ENCODE results near the gene PLCB4. TPM values are rescaled to one million over a fixed set of nuclear protein-coding genes. Genes with fewer than 3 reads are reported as not detected.
A peak's percentile ranks its signal among the peaks of the same experiment; 100 is the strongest.

Gene PLCB4
- total RNA-seq, 1 experiment from 2014 or later, result 0.91 TPM

DNA sequence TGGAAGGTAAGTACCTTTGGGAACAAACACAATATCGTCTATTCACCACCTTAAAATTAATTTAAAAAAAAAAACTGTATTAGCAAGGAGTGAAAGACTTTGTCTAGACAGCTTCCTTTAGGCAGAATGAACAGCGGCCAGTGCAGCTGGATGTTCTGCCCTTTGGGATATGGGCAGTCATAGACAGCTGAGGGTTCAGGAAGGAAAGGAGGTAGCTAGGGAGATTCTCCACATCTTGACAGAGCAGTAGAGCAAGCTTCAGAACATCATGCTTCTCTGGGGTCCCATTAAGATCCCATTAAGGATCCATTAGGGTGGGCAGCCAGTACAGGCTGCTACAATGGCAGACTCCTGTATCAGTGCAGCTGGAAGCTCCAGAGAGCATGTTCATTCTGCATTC, 46.5 kb upstream of the PLCB4 start:
- no peaks in the 10 kb centered on the region for H3K9me3 Mint-ChIP-seq (ENCODE audit: unreplicated experiment)
- ChIA-PET CTCF (interaction anchor here (1.1 kb wide), 1 partner anchor 168 kb away, joined by 6 read pairs; no protein-coding TSS in a partner anchor), POLR2A (interaction anchor here (0.6 kb wide), 1 partner anchor 29 kb away, joined by 3 read pairs; no protein-coding TSS in a partner anchor)
- intact Hi-C loops (cut with micrococcal nuclease), result no loop called here
- no peak for TF ChIP-seq CTCF (IDR thresholded peaks at IDR 0.05; ENCODE audit: unreplicated experiment)
- H3K27ac Mint-ChIP-seq (ENCODE audit: low read depth, unreplicated experiment), result no peak overlapping the region
- no peak overlapping the region for H3K4me3 Mint-ChIP-seq (ENCODE audit: unreplicated experiment)
- H3K4me1 Mint-ChIP-seq (ENCODE audit: insufficient read depth, unreplicated experiment), result peaks cover 5% of the 10 kb centered on the region
- no peaks in the 10 kb centered on the region for H3K27me3 Mint-ChIP-seq (ENCODE audit: insufficient read depth, unreplicated experiment)
- BruUV-seq (replicated peaks), result no TSS peak
- no peaks in the 10 kb centered on the region for H3K36me3 Mint-ChIP-seq (ENCODE audit: insufficient read depth, unreplicated experiment)
- no peak for DNase-seq (ENCODE audit: unreplicated experiment)

DNA sequence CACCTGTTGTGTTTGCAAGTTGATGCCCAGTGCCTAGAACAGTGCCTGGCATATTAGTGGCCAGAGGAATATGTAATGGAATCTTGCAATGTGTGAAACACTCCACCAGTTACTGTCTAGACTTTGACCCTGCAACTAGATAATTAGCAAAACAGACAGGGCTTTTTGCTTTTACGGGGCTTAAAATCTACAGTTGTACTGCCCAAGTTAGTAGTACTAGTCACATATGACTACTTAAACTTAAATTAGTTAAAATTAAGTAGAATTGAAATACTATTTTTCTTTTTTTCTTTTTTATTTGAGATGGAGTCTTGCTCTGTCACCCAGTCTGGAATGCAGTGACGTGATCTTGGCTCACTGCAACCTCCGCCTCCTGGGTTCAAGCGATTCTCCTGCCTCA, 44.3 kb upstream of the PLCB4 start:
- ChIA-PET POLR2A (no interaction called here), CTCF (interaction anchor here (0.7 kb wide), 1 partner anchor 227 kb away, joined by 3 read pairs; no protein-coding TSS in a partner anchor)
- Mint-ChIP-seq H3K4me1 (ENCODE audit: insufficient read depth, unreplicated experiment) (peaks cover 5% of the 10 kb centered on the region), H3K4me3 (ENCODE audit: unreplicated experiment) (no peak overlapping the region), H3K27ac (ENCODE audit: low read depth, unreplicated experiment) (no peak overlapping the region), H3K27me3 (ENCODE audit: insufficient read depth, unreplicated experiment) (no peaks in the 10 kb centered on the region), H3K36me3 (ENCODE audit: insufficient read depth, unreplicated experiment) (no peaks in the 10 kb centered on the region), H3K9me3 (ENCODE audit: unreplicated experiment) (no peaks in the 10 kb centered on the region)
- intact Hi-C loops (cut with micrococcal nuclease), result no loop called here
- DNase-seq (ENCODE audit: unreplicated experiment), result no peak
- BruUV-seq (replicated peaks), result no TSS peak
- TF ChIP-seq CTCF (IDR thresholded peaks at IDR 0.05; ENCODE audit: unreplicated experiment), result no peak

- no TSS peak for BruUV-seq (replicated peaks)
- intact Hi-C loops (cut with micrococcal nuclease), result no loop called here
- H3K4me1 Mint-ChIP-seq (ENCODE audit: insufficient read depth, unreplicated experiment), result peaks cover 5% of the 10 kb centered on the region
- no peaks in the 10 kb centered on the region for H3K9me3 Mint-ChIP-seq (ENCODE audit: unreplicated experiment)
- POLR2A ChIA-PET, result no interaction called here
- CTCF ChIA-PET, result interaction anchor here (0.7 to 1.4 kb wide), 4 partner anchors 53 to 334 kb away, joined by 3 to 5 read pairs (median 4); no protein-coding TSS in a partner anchor
- no peak overlapping the region for H3K4me3 Mint-ChIP-seq (ENCODE audit: unreplicated experiment)
- H3K27ac Mint-ChIP-seq (ENCODE audit: low read depth, unreplicated experiment), result no peak overlapping the region
- no peak for TF ChIP-seq CTCF (IDR thresholded peaks at IDR 0.05; ENCODE audit: unreplicated experiment)
- H3K27me3 Mint-ChIP-seq (ENCODE audit: insufficient read depth, unreplicated experiment), result no peaks in the 10 kb centered on the region
- DNase-seq (ENCODE audit: unreplicated experiment), result no peak
- H3K36me3 Mint-ChIP-seq (ENCODE audit: insufficient read depth, unreplicated experiment), result no peaks in the 10 kb centered on the region
These were observed 43.9 kb upstream of the PLCB4 start for GRCh38 chr20:9025011-9025410.

GRCh38 chr20:9025643-9026042, 43.2 kb upstream of the PLCB4 start:
- peak; percentile 49 for DNase-seq (ENCODE audit: unreplicated experiment)
- no peak overlapping the region for H3K27ac Mint-ChIP-seq (ENCODE audit: low read depth, unreplicated experiment)
- H3K27me3 Mint-ChIP-seq (ENCODE audit: insufficient read depth, unreplicated experiment), result no peaks in the 10 kb centered on the region
- BruUV-seq (replicated peaks), result no TSS peak
- no peak overlapping the region for H3K4me3 Mint-ChIP-seq (ENCODE audit: unreplicated experiment)
- ChIA-PET CTCF (interaction anchor here (0.8 to 1.4 kb wide), 4 partner anchors 52 to 334 kb away, joined by 3 to 5 read pairs (median 4); no protein-coding TSS in a partner anchor), POLR2A (no interaction called here)
- intact Hi-C loops (cut with micrococcal nuclease), result no loop called here
- H3K4me1 Mint-ChIP-seq (ENCODE audit: insufficient read depth, unreplicated experiment), result peaks cover 5% of the 10 kb centered on the region
- no peaks in the 10 kb centered on the region for H3K9me3 Mint-ChIP-seq (ENCODE audit: unreplicated experiment)
- TF ChIP-seq CTCF (IDR thresholded peaks at IDR 0.05; ENCODE audit: unreplicated experiment), result no peak
- H3K36me3 Mint-ChIP-seq (ENCODE audit: insufficient read depth, unreplicated experiment), result no peaks in the 10 kb centered on the region

Data from MCF 10A (cell line).